Activated CD8-positive, alpha-beta T cell treated with anti-CD3 and anti-CD28 coated beads for 36 hours (primary cell): ENCODE measurements around the gene LSM3. TPM values are rescaled to one million over a fixed set of nuclear protein-coding genes. Genes with fewer than 3 reads are reported as not detected.
"Not testable (repeated sequence)": the region's sequence is repeated elsewhere in the genome, so short reads cannot be mapped to it uniquely, and the experiment has no call there.

Source experiments
- ATAC-seq: fragments of 200-7000 bp; cut with Tn5 transposase; one replicate; pipeline ENCODE4 v1.10.0; 2021; ENCODE audit warnings: mild to moderate bottlenecking, moderate library complexity
- CTCF ChIA-PET: fragments of 350-600 bp; sonication (Branson Sonifier 250); formaldehyde crosslinking; loops from one replicate; lab custom pipeline; 2021; ENCODE audit warnings: antibody characterized with exemption; lab: Charles Lee
- POLR2A ChIA-PET: fragments of 350-600 bp; sonication (Branson Sonifier 250); formaldehyde crosslinking; loops from one replicate; lab custom pipeline; 2021; ENCODE audit warnings: antibody characterized with exemption; lab: Charles Lee
- DNase-seq: peaks from one replicate; pipeline ENCODE4 v3.0.0-alpha.2; 2020
- H3K27ac Mint-ChIP-seq: one replicate; pipeline ENCODE4 v1.8.0; 2021; ENCODE audit warnings: mild to moderate bottlenecking, mixed read lengths
- H3K27me3 Mint-ChIP-seq: one replicate; pipeline ENCODE4 v1.8.0; 2021; ENCODE audit warnings: mixed read lengths
- H3K36me3 Mint-ChIP-seq: one replicate; pipeline ENCODE4 v1.8.0; 2021; ENCODE audit warnings: low read depth, mixed read lengths
- H3K4me1 Mint-ChIP-seq: one replicate; pipeline ENCODE4 v1.8.0; 2021; ENCODE audit warnings: low read depth, mixed read lengths
- H3K4me3 Mint-ChIP-seq: one replicate; pipeline ENCODE4 v1.8.0; 2021; ENCODE audit warnings: mild to moderate bottlenecking, moderate library complexity, mixed read lengths
- H3K9me3 Mint-ChIP-seq: one replicate; pipeline ENCODE4 v1.8.0; 2021; ENCODE audit warnings: mixed read lengths
- intact Hi-C: fragments of 100-400 bp; cut with micrococcal nuclease; formaldehyde crosslinking; loops from one replicate; pipeline ENCODE4 v1.10.0; 2022
- total RNA-seq, 2 experiments: library from RNA; stranded (reverse); gene quantifications; one replicate each; pipeline ENCODE4 v1.2.3, GENCODE V29; 2021
- TF ChIP-seq, protein P1 (sequence below): fragments of 200-600 bp; IDR thresholded peaks from one replicate; pipeline ENCODE4 v1.8.0; 2022; ENCODE audit warnings: antibody characterized with exemption, mild to moderate bottlenecking

LSM3 gene
- total RNA-seq, 2 experiments from 2014 or later = 20.0 to 20.5 TPM

DNA sequence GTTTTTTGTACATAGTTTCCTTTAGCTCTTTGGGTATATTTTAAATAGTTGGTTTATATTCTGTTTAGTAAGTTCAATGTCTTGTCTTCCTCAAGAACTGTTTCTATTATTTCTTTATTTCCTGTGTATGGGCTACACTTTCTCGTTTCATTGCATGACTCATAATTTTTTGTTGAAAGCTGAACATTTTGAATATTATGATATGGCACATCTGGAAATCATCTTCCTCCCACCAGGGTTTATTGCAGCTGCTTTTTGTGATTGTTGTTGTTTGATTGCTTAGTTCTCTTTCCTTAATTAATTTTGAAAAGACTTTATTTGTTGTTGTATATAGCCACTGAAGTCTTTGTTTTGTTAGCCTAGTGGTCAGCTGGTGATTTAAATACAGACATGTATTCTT lies 43.8 kb downstream of the LSM3 start:
- Mint-ChIP-seq H3K4me1 (no peaks in the 10 kb centered on the region), H3K36me3 (peaks cover 3% of the 10 kb centered on the region), H3K27ac (no peak overlapping the region), H3K9me3 (peaks cover 14% of the 10 kb centered on the region), H3K4me3 (no peak overlapping the region), H3K27me3 (peaks cover 11% of the 10 kb centered on the region)
- ATAC-seq = no peak
- POLR2A ChIA-PET = no interaction called here
- TF ChIP-seq, protein P1, sequence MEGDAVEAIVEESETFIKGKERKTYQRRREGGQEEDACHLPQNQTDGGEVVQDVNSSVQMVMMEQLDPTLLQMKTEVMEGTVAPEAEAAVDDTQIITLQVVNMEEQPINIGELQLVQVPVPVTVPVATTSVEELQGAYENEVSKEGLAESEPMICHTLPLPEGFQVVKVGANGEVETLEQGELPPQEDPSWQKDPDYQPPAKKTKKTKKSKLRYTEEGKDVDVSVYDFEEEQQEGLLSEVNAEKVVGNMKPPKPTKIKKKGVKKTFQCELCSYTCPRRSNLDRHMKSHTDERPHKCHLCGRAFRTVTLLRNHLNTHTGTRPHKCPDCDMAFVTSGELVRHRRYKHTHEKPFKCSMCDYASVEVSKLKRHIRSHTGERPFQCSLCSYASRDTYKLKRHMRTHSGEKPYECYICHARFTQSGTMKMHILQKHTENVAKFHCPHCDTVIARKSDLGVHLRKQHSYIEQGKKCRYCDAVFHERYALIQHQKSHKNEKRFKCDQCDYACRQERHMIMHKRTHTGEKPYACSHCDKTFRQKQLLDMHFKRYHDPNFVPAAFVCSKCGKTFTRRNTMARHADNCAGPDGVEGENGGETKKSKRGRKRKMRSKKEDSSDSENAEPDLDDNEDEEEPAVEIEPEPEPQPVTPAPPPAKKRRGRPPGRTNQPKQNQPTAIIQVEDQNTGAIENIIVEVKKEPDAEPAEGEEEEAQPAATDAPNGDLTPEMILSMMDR = no peak
- CTCF ChIA-PET = interaction anchor here (0.8 to 2.6 kb wide), 2 partner anchors 9 to 19 kb away, joined by 7 to 12 read pairs; no protein-coding TSS in a partner anchor
- intact Hi-C loops = no loop called here
- DNase-seq = no peak

GRCh38 chr3:14222900-14223594 lies 44.4 kb downstream of the LSM3 start:
- Mint-ChIP-seq H3K36me3 (peaks cover 3% of the 10 kb centered on the region), H3K27me3 (peaks cover 11% of the 10 kb centered on the region), H3K4me3 (no peak overlapping the region), H3K9me3 (peaks cover 14% of the 10 kb centered on the region), H3K4me1 (no peaks in the 10 kb centered on the region), H3K27ac (no peak overlapping the region)
- CTCF ChIA-PET = interaction anchor here (0.8 to 2.6 kb wide), 5 partner anchors 9 to 43 kb away, joined by 3 to 12 read pairs (median 7); no protein-coding TSS in a partner anchor
- POLR2A ChIA-PET = interaction anchor here (0.8 kb wide), 1 partner anchor 44 kb away, joined by 3 read pairs; the partner anchor contains the start of gene LSM3
- TF ChIP-seq, protein P1 = no peak
- intact Hi-C loops = no loop called here
- ATAC-seq (no peak), DNase-seq (no peak)

GRCh38 chr3:14223595-14223994 lies 45.0 kb downstream of the LSM3 start:
- CTCF ChIA-PET = interaction anchor here (1.1 to 2.6 kb wide), 4 partner anchors 8 to 44 kb away, joined by 3 to 12 read pairs (median 6); no protein-coding TSS in a partner anchor
- Mint-ChIP-seq H3K36me3 (peaks cover 3% of the 10 kb centered on the region), H3K4me3 (no peak overlapping the region), H3K27me3 (peaks cover 11% of the 10 kb centered on the region), H3K9me3 (peaks cover 14% of the 10 kb centered on the region), H3K27ac (no peak overlapping the region), H3K4me1 (no peaks in the 10 kb centered on the region)
- ATAC-seq (no peak), DNase-seq (no peak)
- POLR2A ChIA-PET = interaction anchor here (0.8 kb wide), 1 partner anchor 45 kb away, joined by 3 read pairs; the partner anchor contains the start of gene LSM3
- TF ChIP-seq, protein P1 = no peak
- intact Hi-C loops = no loop called here

DNA sequence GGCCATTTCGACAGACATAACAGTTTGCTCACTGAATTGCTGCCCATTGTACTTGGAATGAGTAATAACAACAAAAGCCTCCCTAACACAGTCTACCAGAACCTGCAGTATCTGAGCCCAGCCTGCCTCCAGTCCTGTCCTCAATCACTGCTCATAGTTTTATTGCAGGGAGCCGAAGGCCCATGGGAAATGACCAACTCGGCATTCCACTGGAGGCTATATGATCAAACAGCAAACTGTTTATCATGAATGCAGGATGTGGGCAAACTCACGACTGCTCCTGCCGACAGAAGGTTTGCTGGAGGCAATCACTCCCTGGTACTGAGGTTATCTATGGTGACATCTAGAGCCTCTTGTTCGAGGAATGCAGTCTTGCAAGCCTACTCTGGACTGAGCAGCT lies 46.3 kb downstream of the LSM3 start:
- Mint-ChIP-seq H3K9me3 (peaks cover 14% of the 10 kb centered on the region), H3K36me3 (peaks cover 3% of the 10 kb centered on the region), H3K27me3 (peaks cover 11% of the 10 kb centered on the region), H3K4me1 (no peaks in the 10 kb centered on the region), H3K27ac (no peak overlapping the region), H3K4me3 (no peak overlapping the region)
- POLR2A ChIA-PET = no interaction called here
- CTCF ChIA-PET = no interaction called here
- intact Hi-C loops = no loop called here
- ATAC-seq (no peak), DNase-seq (no peak)
- TF ChIP-seq, protein P1 = no peak

GRCh38 chr3:14225421-14225820 lies 46.8 kb downstream of the LSM3 start:
- ATAC-seq (no peak), DNase-seq (no peak)
- Mint-ChIP-seq H3K9me3 (peaks cover 14% of the 10 kb centered on the region), H3K27ac (no peak overlapping the region), H3K27me3 (peaks cover 13% of the 10 kb centered on the region), H3K4me1 (no peaks in the 10 kb centered on the region), H3K4me3 (no peak overlapping the region), H3K36me3 (peaks cover 3% of the 10 kb centered on the region)
- TF ChIP-seq, protein P1 = no peak
- intact Hi-C loops = no loop called here
- ChIA-PET CTCF (no interaction called here), POLR2A (no interaction called here)

DNA sequence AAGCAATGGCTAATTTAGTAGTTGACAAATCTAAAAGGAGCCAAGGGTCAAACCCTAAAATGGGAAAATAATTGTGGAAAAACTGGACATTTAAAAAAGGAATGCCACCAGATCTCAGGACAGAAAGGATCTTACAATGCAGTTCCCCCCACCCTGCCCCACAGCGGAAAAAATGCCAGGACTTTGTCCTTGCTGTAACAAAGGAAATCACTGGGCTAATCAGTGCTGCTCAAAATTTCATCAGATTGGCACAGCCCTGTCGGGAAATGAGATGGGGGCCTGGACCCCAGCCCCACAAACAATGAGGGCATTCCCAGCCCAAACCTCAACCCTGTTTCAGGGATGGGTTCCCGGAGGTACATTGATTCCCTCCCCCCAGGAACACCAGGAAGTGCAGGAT lies 47.7 kb downstream of the LSM3 start:
- H3K27ac Mint-ChIP-seq, H3K36me3 Mint-ChIP-seq, CTCF ChIA-PET, DNase-seq, H3K4me1 Mint-ChIP-seq, H3K9me3 Mint-ChIP-seq, ATAC-seq, intact Hi-C loops, POLR2A ChIA-PET, H3K4me3 Mint-ChIP-seq: not testable (repeated sequence)
- H3K27me3 Mint-ChIP-seq = peaks cover 17% of the 10 kb centered on the region
